Kidney (tissue), 14 donors: ENCODE data around the gene SOX30. TPM values are rescaled to one million over a fixed set of nuclear protein-coding genes. Genes with fewer than 3 reads are reported as not detected.

Experiments used
- DNase-seq, 5 donors: peaks; one replicate each; pipeline ENCODE4 v3.0.0-alpha.2; 2013 to 2020
- FAIRE-seq: peaks from 2 replicates; lab custom pipeline; 2012; peaks lifted over from hg19 to GRCh38; lab: Jason Lieb, UNC
- H3K27ac ChIP-seq, 2 donors: one replicate each; pipeline ENCODE4 v1.7.0; 2013; ENCODE audit warnings: low read depth in 2 of 2, low read length in 2 of 2, inconsistent platforms in 1 of 2
- H3K27me3 ChIP-seq: one replicate; pipeline ENCODE4 v1.7.1; 2013; ENCODE audit warnings: low read length, inconsistent platforms; ENCODE audit not compliant: control insufficient read depth, insufficient read depth
- H3K36me3 ChIP-seq, 3 donors: one replicate each; pipeline versions ENCODE4 v1.7.0 to v1.7.1; 2013; ENCODE audit warnings: low read length in 3 of 3, control low read depth in 1 of 3, inconsistent platforms in 1 of 3; ENCODE audit not compliant: insufficient read depth in 3 of 3, control insufficient read depth in 2 of 3
- H3K4me1 ChIP-seq, 3 donors: one replicate each; pipeline versions ENCODE4 v1.7.0 to v1.7.1; 2013; ENCODE audit warnings: low read length in 3 of 3, inconsistent platforms in 1 of 3, low read depth in 1 of 3; ENCODE audit not compliant: control insufficient read depth in 2 of 3, insufficient read depth in 2 of 3
- H3K4me3 ChIP-seq, 3 donors: one replicate each; pipeline versions ENCODE4 v1.7.0 to v1.8.1; 2013; ENCODE audit warnings: low read length in 3 of 3, control low read depth in 1 of 3, inconsistent platforms in 1 of 3
- H3K9ac ChIP-seq, 3 donors: one replicate each; pipeline versions ENCODE4 v1.7.0 to v1.7.1; 2013; ENCODE audit warnings: low read length in 3 of 3, control low read depth in 1 of 3, inconsistent platforms in 1 of 3
- H3K9me3 ChIP-seq, 3 donors: one replicate each; pipeline versions ENCODE4 v1.7.0 to v1.7.1; 2013; ENCODE audit warnings: low read length in 3 of 3, control low read depth in 1 of 3, inconsistent platforms in 1 of 3; ENCODE audit not compliant: control insufficient read depth in 2 of 3, insufficient read depth in 1 of 3
- intact Hi-C: fragments of 100-400 bp; cut with DNase I; formaldehyde crosslinking; loops from one replicate; pipeline ENCODE4 v1.11.1; 2022
- polyA plus RNA-seq: library from polyadenylated mRNA; stranded (reverse); fragments of 350-450 nt; fragmentation: Illumina TruSeq; extraction: RNeasy Lipid Tissue Mini Kit (QIAGEN cat#74804); gene quantifications from one replicate; pipeline ENCODE4 v1.2.3, GENCODE V29; 2014; ENCODE audit warnings: low read depth, low replicate concordance; ENCODE audit not compliant: insufficient read depth
- total RNA-seq: library from RNA; stranded (reverse); fragmentation: NEBNext Ultra II Directional; extraction: Animal tissue kit (Norgen Biotek cat#: 25700); gene quantifications from one replicate; pipeline ENCODE4 v1.2.1, GENCODE V29; 2021
- TF ChIP-seq, protein P1 (sequence below): IDR thresholded peaks from 3 replicates; pipeline ENCODE4 v1.5.1; 2012; ENCODE audit warnings: mild to moderate bottlenecking, moderate library complexity, borderline replicate concordance; ENCODE audit not compliant: insufficient read depth; ENCODE audit errors: extremely low read depth
- donor health status: control.
- donor health status: control.
- donor health status: control.
- donor health status: control.
- donor health status: control.
- donor health status: DM: yes; HTN: yes; CAD: no.
- donor health status: Normal renal cell carcinoma (clear cell type).

Gene SOX30
- total and polyA plus RNA-seq, 2 donors from 2014 or later: 0.09 TPM; not detected in 1

- H3K9me3 ChIP-seq: no peaks in the 10 kb centered on the region
- intact Hi-C loops: no loop called here
- no peak overlapping the region for H3K4me3 ChIP-seq
- no peak overlapping the region for H3K9ac ChIP-seq
- DNase-seq: no peak
- no peak for FAIRE-seq
- TF ChIP-seq, protein P1, sequence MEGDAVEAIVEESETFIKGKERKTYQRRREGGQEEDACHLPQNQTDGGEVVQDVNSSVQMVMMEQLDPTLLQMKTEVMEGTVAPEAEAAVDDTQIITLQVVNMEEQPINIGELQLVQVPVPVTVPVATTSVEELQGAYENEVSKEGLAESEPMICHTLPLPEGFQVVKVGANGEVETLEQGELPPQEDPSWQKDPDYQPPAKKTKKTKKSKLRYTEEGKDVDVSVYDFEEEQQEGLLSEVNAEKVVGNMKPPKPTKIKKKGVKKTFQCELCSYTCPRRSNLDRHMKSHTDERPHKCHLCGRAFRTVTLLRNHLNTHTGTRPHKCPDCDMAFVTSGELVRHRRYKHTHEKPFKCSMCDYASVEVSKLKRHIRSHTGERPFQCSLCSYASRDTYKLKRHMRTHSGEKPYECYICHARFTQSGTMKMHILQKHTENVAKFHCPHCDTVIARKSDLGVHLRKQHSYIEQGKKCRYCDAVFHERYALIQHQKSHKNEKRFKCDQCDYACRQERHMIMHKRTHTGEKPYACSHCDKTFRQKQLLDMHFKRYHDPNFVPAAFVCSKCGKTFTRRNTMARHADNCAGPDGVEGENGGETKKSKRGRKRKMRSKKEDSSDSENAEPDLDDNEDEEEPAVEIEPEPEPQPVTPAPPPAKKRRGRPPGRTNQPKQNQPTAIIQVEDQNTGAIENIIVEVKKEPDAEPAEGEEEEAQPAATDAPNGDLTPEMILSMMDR: no peak
- peaks cover 0 to 11% (median 0%) of the 10 kb centered on the region in 3 donors for H3K4me1 ChIP-seq
- no peaks in the 10 kb centered on the region for H3K27me3 ChIP-seq
- no peak overlapping the region for H3K27ac ChIP-seq
- H3K36me3 ChIP-seq: no peaks in the 10 kb centered on the region
Measured at GRCh38 chr5:157578079-157578780, 74.0 kb downstream of the SOX30 start.

GRCh38 chr5:157576678-157577077 lies 75.6 kb downstream of the SOX30 start:
- FAIRE-seq (no peak), DNase-seq (no peak)
- no peak overlapping the region for H3K9ac ChIP-seq
- intact Hi-C loops: no loop called here
- no peaks in the 10 kb centered on the region for H3K36me3 ChIP-seq
- no peak overlapping the region for H3K27ac ChIP-seq
- no peaks in the 10 kb centered on the region for H3K9me3 ChIP-seq
- H3K4me1 ChIP-seq: peaks cover 0 to 11% (median 0%) of the 10 kb centered on the region in 3 donors
- TF ChIP-seq, protein P1: no peak
- H3K4me3 ChIP-seq: no peak overlapping the region
- H3K27me3 ChIP-seq: no peaks in the 10 kb centered on the region

Other genes with a start within 250 kb of the SOX30 start
- not detected for gene NIPAL4, start 192.2 kb downstream of the SOX30 start, total RNA-seq
- gene NIPAL4, start 192.2 kb downstream of the SOX30 start, polyA plus RNA-seq: not detected
- gene ADAM19, start 76.7 kb downstream of the SOX30 start, total RNA-seq: 9.2 TPM
- 0.88 TPM for gene ADAM19, start 76.7 kb downstream of the SOX30 start, polyA plus RNA-seq
- not detected for gene C5orf52, start 19.1 kb upstream of the SOX30 start, total RNA-seq
- gene C5orf52, start 19.1 kb upstream of the SOX30 start, polyA plus RNA-seq: not detected
- gene THG1L, start 79.0 kb upstream of the SOX30 start, total RNA-seq: 11.7 TPM
- 9.8 TPM for gene THG1L, start 79.0 kb upstream of the SOX30 start, polyA plus RNA-seq
- gene LSM11, start 91.3 kb upstream of the SOX30 start, total RNA-seq: 2.8 TPM
- 0.97 TPM for gene LSM11, start 91.3 kb upstream of the SOX30 start, polyA plus RNA-seq
- gene CLINT1, start 206.7 kb upstream of the SOX30 start, total RNA-seq: 173 TPM
- gene CLINT1, start 206.7 kb upstream of the SOX30 start, polyA plus RNA-seq: 34.1 TPM